Measurements from ENCODE around the gene PIK3CD. TPM values are rescaled to one million over a fixed set of nuclear protein-coding genes. Genes with fewer than 3 reads are reported as not detected.

PIK3CD gene
- total RNA-seq, 1 experiment from 2014 or later: 4.5 TPM

DNA sequence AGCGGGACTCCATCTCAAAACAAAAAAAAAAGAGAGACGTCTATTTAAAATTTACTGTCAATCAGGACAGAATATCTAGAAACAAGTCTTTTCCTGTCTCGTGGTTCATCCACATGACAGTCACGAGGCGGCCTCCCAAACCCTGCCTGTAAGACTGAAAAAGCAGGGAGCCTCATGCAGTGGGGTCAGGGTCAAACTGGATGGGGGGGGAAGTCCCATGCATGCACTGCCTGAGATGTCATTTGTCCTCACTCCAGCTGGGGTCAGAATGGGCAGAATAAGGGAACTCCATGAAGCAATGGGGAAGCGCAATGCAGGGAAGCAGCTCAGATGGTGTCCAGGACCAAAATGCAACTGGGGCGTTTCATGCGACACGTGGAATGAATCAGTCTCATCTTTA, 85.5 kb downstream of the PIK3CD start:
- Histone ChIP-seq H4K20me1 (ENCODE audit: low read length) (no peaks in the 10 kb centered on the region), H3K27me3 (ENCODE audit: low read length) (no peaks in the 10 kb centered on the region), H3K9me2 (replicated peaks; ENCODE audit: low read length) (no peaks in the 10 kb centered on the region), H2AFZ (ENCODE audit: low read length) (no peak overlapping the region), H3K36me3 (ENCODE audit: low read depth, low read length) (peaks cover 63% of the 10 kb centered on the region), H3K4me1 (ENCODE audit: insufficient read depth, low read length) (no peaks in the 10 kb centered on the region), H3K4me2 (ENCODE audit: low read length) (no peak overlapping the region), H3K4me3 (ENCODE audit: low read length) (no peak overlapping the region), H3K9ac (ENCODE audit: low read length) (no peak overlapping the region), H3F3A (ENCODE audit: low read length, unreplicated experiment) (no peaks in the 10 kb centered on the region), H3K9me3 (ENCODE audit: low read length) (no peaks in the 10 kb centered on the region), H3K79me2 (ENCODE audit: low read length) (no peaks in the 10 kb centered on the region), H3K27ac (ENCODE audit: low read length) (no peak overlapping the region)
- no TSS peak for BruUV-seq (replicated peaks)
- CTCF ChIA-PET: no interaction called here
- TF ChIP-seq CTCF (conservative IDR thresholded peaks at IDR 0.05; ENCODE audit: low read depth, low read length) (no peak), EZH2 (IDR thresholded peaks at IDR 0.05; ENCODE audit: low read length, unreplicated experiment) (no peak), EZH2phosphoT487 (IDR thresholded peaks at IDR 0.05; ENCODE audit: borderline replicate concordance, low read length) (no peak)
- DNase-seq (no peak), ATAC-seq (no peak)
- POLR2A ChIA-PET (ENCODE audit: unreplicated experiment): no interaction called here
- intact Hi-C loops (cut with micrococcal nuclease): no loop called here

DNA sequence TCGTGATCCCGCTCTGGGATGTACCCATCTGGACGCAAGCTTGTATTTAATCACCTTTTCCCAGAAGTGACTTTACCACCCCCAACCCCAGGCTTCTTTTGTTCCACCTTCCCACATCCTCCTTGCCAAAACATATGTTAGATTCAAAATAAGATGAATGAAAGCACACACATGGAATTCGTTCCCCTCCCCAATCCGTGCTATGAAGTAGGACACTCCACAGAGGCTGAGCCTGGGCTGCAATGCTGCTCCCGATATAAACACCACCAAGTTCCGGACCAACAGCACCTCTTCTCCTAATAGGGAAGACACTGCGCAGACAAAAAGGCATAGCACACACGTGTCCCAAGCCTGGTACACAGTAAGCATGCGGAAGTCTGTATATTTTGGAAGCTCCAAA, 86.1 kb downstream of the PIK3CD start:
- Histone ChIP-seq H3K36me3 (ENCODE audit: low read depth, low read length) (peaks cover 58% of the 10 kb centered on the region), H3K27ac (ENCODE audit: low read length) (no peak overlapping the region), H4K20me1 (ENCODE audit: low read length) (no peaks in the 10 kb centered on the region), H3K4me3 (ENCODE audit: low read length) (no peak overlapping the region), H3K79me2 (ENCODE audit: low read length) (no peaks in the 10 kb centered on the region), H3K9me3 (ENCODE audit: low read length) (no peaks in the 10 kb centered on the region), H3K4me1 (ENCODE audit: insufficient read depth, low read length) (no peaks in the 10 kb centered on the region), H2AFZ (ENCODE audit: low read length) (no peak overlapping the region), H3K4me2 (ENCODE audit: low read length) (no peak overlapping the region), H3K9me2 (replicated peaks; ENCODE audit: low read length) (no peaks in the 10 kb centered on the region), H3K27me3 (ENCODE audit: low read length) (no peaks in the 10 kb centered on the region), H3F3A (ENCODE audit: low read length, unreplicated experiment) (no peaks in the 10 kb centered on the region), H3K9ac (ENCODE audit: low read length) (no peak overlapping the region)
- intact Hi-C loops (cut with micrococcal nuclease): no loop called here
- ATAC-seq (no peak), DNase-seq (no peak)
- BruUV-seq (replicated peaks): no TSS peak
- ChIA-PET POLR2A (ENCODE audit: unreplicated experiment) (no interaction called here), CTCF (no interaction called here)
- TF ChIP-seq EZH2phosphoT487 (IDR thresholded peaks at IDR 0.05; ENCODE audit: borderline replicate concordance, low read length): no peak
- no peak for TF ChIP-seq CTCF (conservative IDR thresholded peaks at IDR 0.05; ENCODE audit: low read depth, low read length)
- no peak for TF ChIP-seq EZH2 (IDR thresholded peaks at IDR 0.05; ENCODE audit: low read length, unreplicated experiment)

- CTCF ChIA-PET: no interaction called here
- Histone ChIP-seq H3K4me2 (ENCODE audit: low read length) (no peak overlapping the region), H3K9ac (ENCODE audit: low read length) (no peak overlapping the region), H3F3A (ENCODE audit: low read length, unreplicated experiment) (no peaks in the 10 kb centered on the region), H3K9me3 (ENCODE audit: low read length) (no peaks in the 10 kb centered on the region), H3K4me3 (ENCODE audit: low read length) (no peak overlapping the region), H3K4me1 (ENCODE audit: insufficient read depth, low read length) (no peaks in the 10 kb centered on the region), H4K20me1 (ENCODE audit: low read length) (no peaks in the 10 kb centered on the region), H3K27ac (ENCODE audit: low read length) (no peak overlapping the region), H2AFZ (ENCODE audit: low read length) (no peak overlapping the region), H3K27me3 (ENCODE audit: low read length) (no peaks in the 10 kb centered on the region), H3K36me3 (ENCODE audit: low read depth, low read length) (peaks cover 27% of the 10 kb centered on the region), H3K79me2 (ENCODE audit: low read length) (no peaks in the 10 kb centered on the region), H3K9me2 (replicated peaks; ENCODE audit: low read length) (no peaks in the 10 kb centered on the region)
- TF ChIP-seq EZH2phosphoT487 (IDR thresholded peaks at IDR 0.05; ENCODE audit: borderline replicate concordance, low read length) (no peak), CTCF (conservative IDR thresholded peaks at IDR 0.05; ENCODE audit: low read depth, low read length) (no peak), EZH2 (IDR thresholded peaks at IDR 0.05; ENCODE audit: low read length, unreplicated experiment) (no peak)
- BruUV-seq (replicated peaks): no TSS peak
- intact Hi-C loops (cut with micrococcal nuclease): no loop called here
- POLR2A ChIA-PET (ENCODE audit: unreplicated experiment): no interaction called here
- DNase-seq (no peak), ATAC-seq (no peak)
Measured at GRCh38 chr1:9744106-9744799, 92.7 kb downstream of the PIK3CD start.
